GM19468 (cell line): ENCODE measurements around the gene CFAP410.

Experiments
- ATAC-seq: cut with Tn5 transposase; IDR thresholded peaks from one replicate; pipeline ENCODE4 v1.9.1; 2021; ENCODE audit warnings: mild to moderate bottlenecking, moderate library complexity, moderate number of reproducible peaks; ENCODE audit not compliant: unreplicated experiment; ENCODE audit errors: extremely low read depth

Gene CFAP410

GRCh38 chr21:44338971-44339910 lies at the start of gene CFAP410:
Gene CFAP410 (minus strand): TSS chr21:44339390. CDS start chr21:44339194, 196 bp downstream.
- peak; percentile 83 for ATAC-seq

DNA sequence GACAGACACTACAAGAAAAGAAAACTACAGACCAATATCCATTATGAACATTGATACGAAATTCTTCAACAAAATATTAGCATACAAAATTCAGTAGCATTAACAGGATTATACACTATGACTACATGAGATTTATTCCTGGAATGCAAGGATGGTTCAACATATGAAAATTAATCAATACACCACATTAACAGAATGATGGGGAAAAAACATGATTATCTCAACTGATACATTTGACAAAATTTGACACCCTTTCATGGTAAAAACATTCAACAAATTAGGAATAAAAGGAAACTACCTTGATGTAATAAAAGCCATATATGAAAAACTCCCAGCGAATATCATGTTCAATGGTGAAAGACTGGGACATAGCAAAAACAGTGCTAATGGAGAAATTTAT lies 45.8 kb upstream of the CFAP410 start:
- ATAC-seq = no peak

DNA sequence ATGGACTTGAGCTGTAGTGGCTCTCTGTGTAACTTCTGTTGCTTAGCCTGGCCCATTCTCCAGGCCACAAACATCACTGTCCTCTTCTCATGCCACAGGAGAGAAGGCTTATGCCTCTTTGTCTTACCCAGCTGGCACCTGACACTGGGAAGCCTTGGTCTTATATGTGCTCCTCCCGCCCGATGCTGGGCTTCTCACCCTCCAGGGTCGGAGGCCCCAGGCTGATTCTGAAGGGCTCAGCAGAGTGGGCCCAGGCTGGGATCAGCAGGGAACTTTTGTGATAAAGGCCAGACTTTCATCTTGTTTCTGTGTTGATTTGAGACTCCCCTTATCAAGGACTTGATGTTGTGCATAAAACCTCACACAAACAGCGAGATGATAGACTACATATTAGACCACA lies 44.0 kb upstream of the CFAP410 start:
- ATAC-seq = no peak

- no peak for ATAC-seq
Observed at GRCh38 chr21:44382536-44382935, 43.3 kb upstream of the CFAP410 start.

DNA sequence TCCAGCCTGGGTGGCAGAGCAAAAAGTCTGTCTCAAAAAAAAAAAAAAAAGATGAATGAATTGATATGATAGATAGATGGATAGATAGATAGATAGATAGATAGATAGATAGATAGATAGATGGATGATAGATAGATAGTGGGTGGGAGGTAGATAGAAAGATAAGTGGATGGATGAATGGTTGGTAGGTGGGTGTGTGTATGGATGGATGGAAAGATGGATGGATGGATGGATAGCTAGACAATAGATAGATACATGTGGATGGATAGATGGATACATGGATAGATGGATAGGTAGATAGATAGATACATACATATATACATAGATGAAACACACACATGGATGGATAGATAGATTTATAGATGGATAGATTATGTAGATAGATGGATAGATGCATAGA lies 42.7 kb upstream of the CFAP410 start:
- ATAC-seq = no peak

- no peak for ATAC-seq
Observed at GRCh38 chr21:44380876-44381275, 41.7 kb upstream of the CFAP410 start.

GRCh38 chr21:44379991-44380865 lies 41.0 kb upstream of the CFAP410 start:
- ATAC-seq = no peak

GRCh38 chr21:44379515-44379848 lies 40.3 kb upstream of the CFAP410 start:
- no peak for ATAC-seq

DNA sequence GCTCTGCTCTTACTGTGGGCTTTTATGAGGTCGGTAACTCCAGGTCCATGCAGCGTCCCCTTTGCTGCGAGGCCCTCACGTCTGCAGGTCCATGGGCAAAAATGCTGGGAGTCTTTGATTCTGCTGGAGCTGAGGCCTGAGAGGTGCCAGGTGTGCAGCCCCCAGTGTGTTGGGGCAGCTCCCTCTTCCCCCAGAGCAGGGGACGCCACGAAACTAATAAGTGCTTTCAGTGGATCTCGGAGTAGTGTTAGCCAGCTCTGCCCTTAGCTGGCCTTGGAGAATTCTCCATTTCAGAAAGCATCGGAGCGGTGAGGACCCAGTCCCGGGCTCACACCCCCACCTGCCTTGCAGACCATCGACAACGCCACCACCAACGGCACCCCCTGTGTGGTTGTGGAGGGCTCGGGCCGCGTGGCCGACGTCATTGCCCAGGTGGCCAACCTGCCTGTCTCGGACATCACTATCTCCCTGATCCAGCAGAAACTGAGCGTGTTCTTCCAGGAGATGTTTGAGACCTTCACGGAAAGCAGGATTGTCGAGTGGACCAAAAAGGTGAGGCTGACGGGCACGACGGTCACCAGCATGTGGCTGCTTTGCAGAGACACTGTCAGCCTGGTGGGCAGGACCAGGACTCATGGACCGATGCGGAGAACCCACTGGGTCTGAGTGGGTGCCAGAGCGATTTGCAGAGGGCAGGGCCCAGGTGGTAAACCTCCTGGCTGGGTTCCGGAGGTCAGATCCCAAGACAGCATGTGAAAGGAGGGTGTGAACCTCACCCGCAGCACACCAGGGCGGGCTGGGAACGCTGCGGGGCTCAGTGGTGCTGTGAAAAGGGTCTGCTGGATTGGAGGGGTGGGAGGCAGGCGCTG lies 39.7 kb upstream of the CFAP410 start:
- ATAC-seq = no peak

- ATAC-seq = no peak
Observed at GRCh38 chr21:44377922-44378645, 38.9 kb upstream of the CFAP410 start.

GRCh38 chr21:44377201-44377921 lies 38.2 kb upstream of the CFAP410 start:
- ATAC-seq = no peak

- no peak for ATAC-seq
Observed at GRCh38 chr21:44376606-44377005, 37.4 kb upstream of the CFAP410 start.

- no peak for ATAC-seq
Observed at GRCh38 chr21:44375761-44376241, 36.6 kb upstream of the CFAP410 start.

DNA sequence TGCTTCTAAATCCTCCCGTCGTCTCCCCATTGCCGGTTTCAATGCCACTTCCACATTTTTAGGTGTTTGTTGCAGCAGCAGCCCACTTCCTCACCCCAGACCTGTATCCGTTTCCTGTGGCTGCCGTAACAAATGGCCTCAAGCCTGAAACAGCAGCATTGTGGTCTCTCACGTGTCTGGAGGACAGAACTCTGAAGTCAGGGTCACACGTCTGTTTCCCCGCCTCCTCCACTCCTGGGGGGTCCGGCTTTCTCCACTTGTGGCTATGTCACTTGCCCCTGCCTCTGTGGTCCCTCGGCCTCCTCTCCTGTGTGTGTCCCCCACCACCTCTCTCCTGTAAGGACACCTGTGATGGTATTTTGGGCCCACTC lies 36.1 kb upstream of the CFAP410 start:
- no peak for ATAC-seq

- no peak for ATAC-seq
Observed at GRCh38 chr21:44374601-44375280, 35.6 kb upstream of the CFAP410 start.

DNA sequence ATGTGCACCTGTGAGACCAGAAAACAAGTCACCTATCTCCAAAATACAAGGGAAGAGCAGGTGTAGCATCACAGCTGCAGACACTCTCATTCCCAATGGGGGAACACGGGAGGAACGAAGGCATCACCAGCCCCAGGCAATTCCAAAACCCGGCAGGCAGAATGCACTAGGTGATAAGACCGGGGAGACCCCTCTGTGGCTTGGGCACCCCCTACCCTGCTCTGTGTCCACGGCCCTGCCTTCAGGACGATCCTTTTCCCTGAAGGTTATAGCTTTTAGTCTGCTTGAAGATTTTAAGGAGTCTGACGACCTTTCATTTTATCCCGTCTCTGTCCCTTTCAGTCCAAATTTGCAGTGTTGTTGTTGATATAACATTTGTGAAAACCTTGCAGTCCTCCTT lies 33.4 kb upstream of the CFAP410 start:
- no peak for ATAC-seq

- ATAC-seq = no peak
Observed at GRCh38 chr21:44371596-44371995, 32.4 kb upstream of the CFAP410 start.

GRCh38 chr21:44370786-44371410 lies 31.7 kb upstream of the CFAP410 start:
- no peak for ATAC-seq
